GM18909 (cell line): ENCODE results near the gene GRIPAP1.

Experiments used
- ATAC-seq: cut with Tn5 transposase; IDR thresholded peaks from one replicate; pipeline ENCODE4 v1.9.1; 2021; ENCODE audit warnings: mild to moderate bottlenecking; ENCODE audit not compliant: unreplicated experiment, poor library complexity

The GRIPAP1 gene

GRCh38 chrX:48934581-48935300, 67.3 kb downstream of the GRIPAP1 start:
- no peak for ATAC-seq

DNA sequence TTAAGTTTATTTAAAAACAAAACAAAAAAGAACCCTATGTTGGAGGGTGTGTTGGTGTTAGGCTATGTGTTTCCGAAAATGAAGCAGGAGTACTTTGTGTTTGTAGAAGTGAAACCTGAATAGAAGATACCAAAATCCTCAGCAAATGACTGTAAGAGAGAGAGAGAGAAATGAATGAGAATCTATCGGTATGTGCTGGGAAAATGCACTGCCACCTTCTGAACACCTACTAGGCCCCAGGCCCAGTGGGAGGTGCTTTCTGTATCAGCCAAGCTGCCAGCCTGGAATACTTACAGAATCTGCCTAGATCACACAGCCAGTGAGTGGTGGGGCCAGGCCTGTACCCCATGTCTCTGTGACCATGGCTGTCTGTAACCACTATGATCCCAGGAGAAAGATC, 68.3 kb downstream of the GRIPAP1 start:
- no peak for ATAC-seq

GRCh38 chrX:48927736-48928382, 74.2 kb downstream of the GRIPAP1 start:
- ATAC-seq = no peak

DNA sequence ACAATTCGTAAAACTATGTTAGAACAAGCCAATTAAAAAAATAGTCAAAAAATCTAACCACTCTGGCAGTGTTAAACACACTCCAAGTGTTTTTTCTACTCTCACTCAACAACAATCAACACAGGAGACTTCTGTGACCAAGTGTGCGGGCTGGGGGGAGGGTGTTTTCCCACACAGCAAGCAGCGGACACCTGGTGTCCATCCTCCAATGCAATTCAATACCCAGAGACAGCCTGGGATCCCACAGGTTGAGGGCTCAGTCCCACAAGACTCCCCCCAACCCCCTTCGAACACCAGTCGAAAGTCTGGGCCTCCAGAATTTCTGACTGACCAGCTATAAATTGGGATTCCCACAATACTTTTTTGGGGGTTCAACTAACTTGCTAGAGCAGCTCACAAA, 74.9 kb downstream of the GRIPAP1 start:
- no peak for ATAC-seq

- no peak for ATAC-seq
Measured at GRCh38 chrX:48924270-48924669, 77.8 kb downstream of the GRIPAP1 start.

DNA sequence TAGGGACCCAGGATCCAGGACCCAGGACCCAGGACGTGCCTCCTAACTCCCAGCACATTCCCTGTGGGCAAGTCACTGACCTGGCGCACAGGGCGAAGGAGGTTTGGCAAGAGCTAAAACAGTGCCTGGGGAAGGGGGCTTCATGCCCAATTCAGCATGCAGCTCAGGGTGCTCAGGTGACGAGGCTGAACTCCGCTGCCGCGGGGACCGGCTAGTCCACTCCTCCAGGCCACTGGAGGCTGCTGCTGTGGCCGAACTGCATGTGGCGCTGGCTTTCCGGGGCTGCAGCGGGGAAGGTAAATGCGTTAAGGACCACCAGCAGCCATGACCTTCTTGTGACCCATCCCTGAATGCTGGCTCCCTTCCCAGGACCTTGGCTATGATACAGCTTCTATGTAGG, 78.3 kb downstream of the GRIPAP1 start:
- no peak for ATAC-seq
